Prostate gland (tissue), 2 donors: ENCODE data around the gene TAS1R3. TPM values are rescaled to one million over a fixed set of nuclear protein-coding genes. Genes with fewer than 3 reads are reported as not detected.

Source experiments
- DNase-seq: peaks from one replicate; pipeline ENCODE4 v3.0.0-alpha.2; 2019; ENCODE audit warnings: low spot score
- H3K27ac ChIP-seq, 2 donors: fragments of 200-600 bp; sonication (generic); 2 replicates each; pipeline ENCODE4 v1.5.1; 2017 to 2019
- H3K27me3 ChIP-seq: fragments of 200-600 bp; sonication (generic); replicated peaks from 2 replicates; pipeline ENCODE4 v1.5.1; 2019; ENCODE audit not compliant: insufficient read depth
- H3K36me3 ChIP-seq, 2 donors: fragments of 200-600 bp; sonication (generic); 1 replicate in 1 of 2; 2 replicates in 1 of 2; pipeline versions ENCODE4 v1.5.1 to v1.8.1; 2017 to 2019
- H3K4me1 ChIP-seq: fragments of 200-600 bp; sonication (generic); replicated peaks from 2 replicates; pipeline ENCODE4 v1.5.1; 2019
- H3K4me3 ChIP-seq, 2 donors: fragments of 200-600 bp; sonication (generic); 2 replicates each; pipeline ENCODE4 v1.5.1; 2017 to 2019
- H3K9me3 ChIP-seq: fragments of 200-600 bp; sonication (generic); 2 replicates; pipeline ENCODE4 v1.5.1; 2017
- POLR2A ChIP-seq: fragments of 450-650 bp; IDR thresholded peaks from one replicate; pipeline ENCODE4 v1.6.1; 2016; ENCODE audit warnings: antibody characterized with exemption, mild to moderate bottlenecking
- POLR2AphosphoS5 ChIP-seq: sonication (generic); formaldehyde crosslinking; IDR thresholded peaks from one replicate; pipeline ENCODE4 v1.6.1; 2017; ENCODE audit warnings: antibody characterized with exemption
- WGBS: methylation state at CpG from one replicate; pipeline ENCODE4 v1.1.5; 2018; 5-methylcytosine and 5-hydroxymethylcytosine counted together
- intact Hi-C: fragments of 100-400 bp; cut with DNase I; formaldehyde crosslinking; loops from one replicate; pipeline ENCODE4 v1.14.2; 2022
- total RNA-seq, 2 donors: library from RNA; depleted of rRNA; stranded (reverse); fragments of >200 nt; gene quantifications; one replicate each; pipeline ENCODE4 v1.1.0, GENCODE V29; 2016
- TF ChIP-seq, protein P1 (sequence below), 4 experiments: fragments of 200-600 bp in 2 of 4; fragments of 450-650 bp in 2 of 4; sonication (generic) in 2 of 4; IDR thresholded peaks; 1 replicate in 3 of 4; 2 replicates in 1 of 4; pipeline ENCODE4 v1.5.1; 2016 to 2019; ENCODE audit warnings: antibody characterized with exemption in 4 of 4, mild to moderate bottlenecking in 2 of 4, moderate library complexity in 2 of 4

The TAS1R3 gene
- total RNA-seq, 2 donors from 2014 or later = 0.80 TPM; not detected in 1

DNA sequence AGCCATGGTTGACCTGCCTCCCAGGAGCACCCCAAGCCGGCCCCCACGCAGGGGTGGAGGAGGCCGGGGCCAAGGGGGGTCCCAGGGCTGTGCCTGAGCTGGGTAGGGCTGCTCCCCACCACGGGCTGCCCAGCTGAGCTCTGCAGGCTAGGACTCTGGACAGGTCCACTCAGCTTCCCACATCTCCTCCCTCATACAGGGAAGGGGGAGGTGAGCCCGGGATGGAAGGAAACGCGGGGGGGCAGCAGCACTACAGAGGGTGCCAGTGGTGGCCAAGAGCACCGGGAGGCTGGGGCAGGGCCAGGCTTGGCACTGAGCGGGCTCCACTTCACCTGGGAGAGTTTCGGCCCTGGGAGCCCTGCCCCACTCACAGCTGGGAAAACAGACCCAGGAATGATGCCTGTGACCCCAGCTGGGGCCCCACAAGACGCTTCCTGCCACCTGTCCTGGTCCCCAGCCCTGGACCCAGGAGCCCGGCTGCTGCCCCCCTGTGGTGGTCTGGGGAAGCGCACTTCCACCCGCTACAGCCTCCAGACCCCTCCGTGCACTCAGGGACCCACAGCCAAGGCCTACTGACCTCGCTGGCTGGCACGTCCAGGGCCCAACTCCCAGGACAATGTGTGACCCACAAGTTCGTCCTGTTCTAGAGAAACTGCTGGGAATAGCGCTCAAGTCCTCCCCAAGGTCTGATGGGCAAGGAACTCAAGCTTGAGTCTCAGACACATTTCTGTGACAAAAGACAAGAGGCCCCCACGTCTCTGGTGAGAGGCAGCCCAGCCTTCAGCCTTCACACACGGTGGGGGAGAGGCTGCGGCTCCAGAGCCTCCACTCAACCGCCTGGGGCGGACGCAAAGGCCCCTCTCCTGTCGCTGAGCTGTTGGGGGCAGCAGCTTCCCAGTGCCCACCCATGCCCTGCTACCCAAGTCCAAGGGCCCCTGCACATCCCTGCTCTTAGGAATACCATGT, 40.9 kb downstream of the TAS1R3 start:
- WGBS = 30% methylated on average over 26 of the region's 26 CpGs
- Histone ChIP-seq H3K36me3 (no peaks in the 10 kb centered on the region), H3K4me1 (peaks cover 17% of the 10 kb centered on the region), H3K27ac (no peak overlapping the region), H3K9me3 (no peaks in the 10 kb centered on the region), H3K27me3 (no peaks in the 10 kb centered on the region), H3K4me3 (no peak overlapping the region)
- intact Hi-C loops = loop anchor here (5.0 kb wide), 1 partner anchor 250 kb away; no protein-coding TSS in a partner anchor
- DNase-seq = peak; percentile 39
- TF ChIP-seq, protein P1, sequence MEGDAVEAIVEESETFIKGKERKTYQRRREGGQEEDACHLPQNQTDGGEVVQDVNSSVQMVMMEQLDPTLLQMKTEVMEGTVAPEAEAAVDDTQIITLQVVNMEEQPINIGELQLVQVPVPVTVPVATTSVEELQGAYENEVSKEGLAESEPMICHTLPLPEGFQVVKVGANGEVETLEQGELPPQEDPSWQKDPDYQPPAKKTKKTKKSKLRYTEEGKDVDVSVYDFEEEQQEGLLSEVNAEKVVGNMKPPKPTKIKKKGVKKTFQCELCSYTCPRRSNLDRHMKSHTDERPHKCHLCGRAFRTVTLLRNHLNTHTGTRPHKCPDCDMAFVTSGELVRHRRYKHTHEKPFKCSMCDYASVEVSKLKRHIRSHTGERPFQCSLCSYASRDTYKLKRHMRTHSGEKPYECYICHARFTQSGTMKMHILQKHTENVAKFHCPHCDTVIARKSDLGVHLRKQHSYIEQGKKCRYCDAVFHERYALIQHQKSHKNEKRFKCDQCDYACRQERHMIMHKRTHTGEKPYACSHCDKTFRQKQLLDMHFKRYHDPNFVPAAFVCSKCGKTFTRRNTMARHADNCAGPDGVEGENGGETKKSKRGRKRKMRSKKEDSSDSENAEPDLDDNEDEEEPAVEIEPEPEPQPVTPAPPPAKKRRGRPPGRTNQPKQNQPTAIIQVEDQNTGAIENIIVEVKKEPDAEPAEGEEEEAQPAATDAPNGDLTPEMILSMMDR (IDR thresholded peaks at IDR 0.05) = peak; percentile 80 to 89 (median 84)
- TF ChIP-seq POLR2A (no peak), POLR2AphosphoS5 (no peak)

DNA sequence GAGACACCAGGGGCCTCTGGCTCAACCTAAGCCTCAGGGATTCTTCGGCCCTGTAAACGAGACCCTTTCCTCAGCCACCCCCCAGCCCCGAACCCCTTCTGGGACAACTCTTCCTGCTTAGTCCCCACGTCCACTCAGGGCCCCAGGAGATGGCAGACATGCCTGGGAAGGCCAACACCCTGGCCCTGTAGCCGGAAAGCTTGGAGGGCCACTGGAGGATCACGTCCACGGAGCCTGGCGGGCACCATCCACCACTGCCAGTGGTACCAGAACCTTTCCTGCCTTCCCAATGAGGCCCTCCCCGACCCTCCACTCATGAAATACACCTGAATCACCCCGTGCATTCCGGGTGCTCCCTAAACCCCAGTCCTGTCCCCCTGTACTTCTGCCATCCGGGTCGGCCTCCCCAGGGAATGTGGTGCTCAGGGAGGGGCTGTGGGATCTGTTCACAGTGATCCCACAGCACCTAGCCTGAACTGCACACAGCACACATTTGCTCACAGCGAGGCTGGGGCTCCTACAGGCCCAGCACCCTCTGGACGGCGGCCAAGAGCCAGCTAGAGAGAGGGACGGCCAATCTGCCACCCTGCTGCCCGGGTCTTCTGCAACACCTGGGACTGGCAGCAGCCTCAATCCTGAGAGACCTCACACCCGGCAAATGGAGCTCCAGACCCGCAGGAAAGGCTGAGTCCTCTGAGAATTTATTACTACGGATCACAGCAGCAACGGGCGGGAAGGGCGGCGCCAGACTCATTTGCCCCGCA, 42.2 kb downstream of the TAS1R3 start:
- 84% methylated on average over 26 of the region's 26 CpGs for WGBS
- Histone ChIP-seq H3K36me3 (no peaks in the 10 kb centered on the region), H3K4me3 (no peak overlapping the region), H3K27ac (no peak overlapping the region), H3K27me3 (no peaks in the 10 kb centered on the region), H3K4me1 (peaks cover 17% of the 10 kb centered on the region), H3K9me3 (no peaks in the 10 kb centered on the region)
- intact Hi-C loops = loop anchor here (5.0 kb wide), 1 partner anchor 251 kb away; no protein-coding TSS in a partner anchor
- DNase-seq = no peak
- no peak for TF ChIP-seq POLR2A
- TF ChIP-seq, protein P1 (IDR thresholded peaks at IDR 0.05) = no peak
- TF ChIP-seq POLR2AphosphoS5 = no peak

DNA sequence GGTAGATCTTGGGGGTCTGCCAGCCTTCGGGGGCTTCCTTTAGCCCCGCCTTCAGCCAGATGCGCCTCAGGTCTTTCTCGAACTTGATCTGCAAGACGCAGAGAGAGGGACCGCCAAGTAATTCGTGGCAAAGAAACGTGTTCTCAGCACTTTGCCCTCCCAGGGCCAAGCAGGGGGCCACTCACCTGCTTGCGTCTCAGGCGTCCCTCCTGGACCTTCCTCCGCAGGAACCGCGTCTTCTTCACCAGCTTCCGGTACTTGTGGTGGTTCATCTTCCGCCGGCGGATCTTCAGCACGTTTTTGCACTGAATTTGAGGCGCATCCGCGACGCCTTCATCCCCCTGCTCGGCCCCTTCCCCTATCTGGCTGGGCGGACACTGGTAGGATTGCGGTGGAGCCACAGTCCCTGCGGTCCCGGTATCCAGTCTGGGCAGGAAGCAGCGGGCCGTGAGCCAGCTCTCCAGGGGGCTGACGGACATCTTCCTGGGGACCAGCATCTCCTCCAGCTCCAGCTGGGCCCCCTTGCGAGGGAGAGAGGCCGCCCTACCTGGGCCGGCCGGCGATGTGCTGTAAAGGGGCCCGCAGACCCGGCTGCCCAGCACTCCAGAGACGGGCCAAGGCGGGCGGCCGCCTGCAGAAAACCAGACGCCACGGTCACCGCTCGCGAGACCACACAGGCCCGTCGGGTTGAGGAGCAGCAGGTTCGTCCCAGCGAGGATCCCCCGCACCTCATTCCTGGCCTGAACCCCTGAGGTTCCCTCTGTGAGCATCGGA, 42.9 kb downstream of the TAS1R3 start:
- Histone ChIP-seq H3K27ac (peak overlapping the region in 1 of 2 donors; percentile 88), H3K27me3 (no peaks in the 10 kb centered on the region), H3K4me1 (peaks cover 17% of the 10 kb centered on the region), H3K9me3 (no peaks in the 10 kb centered on the region), H3K4me3 (peak overlapping the region; percentile 96 to 98), H3K36me3 (no peaks in the 10 kb centered on the region)
- WGBS = 44% methylated on average over 50 of the region's 52 CpGs
- intact Hi-C loops = loop anchor here (5.0 kb wide), 1 partner anchor 252 kb away; no protein-coding TSS in a partner anchor
- TF ChIP-seq, protein P1 (IDR thresholded peaks at IDR 0.05) = no peak
- TF ChIP-seq POLR2AphosphoS5 (no peak), POLR2A (no peak)
- no peak for DNase-seq

DNA sequence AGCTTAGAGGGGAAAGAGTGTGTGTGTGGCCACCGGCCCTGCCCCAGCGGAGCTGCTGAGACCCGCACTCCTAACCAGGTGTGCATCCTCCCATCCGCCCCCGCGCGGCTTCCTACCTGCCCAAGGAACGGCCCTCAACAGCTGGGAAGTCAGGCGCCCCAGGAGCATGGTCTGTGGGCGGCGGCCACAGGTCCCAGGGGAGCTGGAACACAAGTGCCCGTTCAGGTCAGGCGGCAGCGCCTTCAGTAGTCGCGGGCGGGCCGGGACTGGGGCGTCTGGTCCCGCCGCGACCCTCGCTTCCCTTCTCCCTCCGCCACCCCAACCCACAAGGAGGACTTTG, 43.5 kb downstream of the TAS1R3 start:
- H3K4me3 ChIP-seq = peak overlapping the region; percentile 96 to 98
- intact Hi-C loops = loop anchor here (5.0 kb wide), 1 partner anchor 252 kb away; no protein-coding TSS in a partner anchor
- H3K27me3 ChIP-seq = no peaks in the 10 kb centered on the region
- no peak for DNase-seq
- H3K4me1 ChIP-seq = peaks cover 17% of the 10 kb centered on the region
- under 1% methylated on average over 13 of the region's 24 CpGs for WGBS
- TF ChIP-seq POLR2AphosphoS5 = no peak
- TF ChIP-seq POLR2A = no peak
- TF ChIP-seq, protein P1 (IDR thresholded peaks at IDR 0.05) = no peak
- no peaks in the 10 kb centered on the region for H3K9me3 ChIP-seq
- H3K36me3 ChIP-seq = no peaks in the 10 kb centered on the region
- H3K27ac ChIP-seq = peak overlapping the region; percentile 88 to 91
